ENCODE data around the gene EDDM3A.
A peak's percentile ranks its signal among the peaks of the same experiment; 100 is the strongest.
"Not testable (repeated sequence)": the region's sequence is repeated elsewhere in the genome, so short reads cannot be mapped to it uniquely, and the experiment has no call there.

EDDM3A gene

GRCh38 chr14:20757965-20758364 lies 12.3 kb downstream of the EDDM3A start:
- peak in 1 of 2 experiments; percentile 41 for DNase-seq (ENCODE audit: low read depth in 1 of 2, low spot score in 1 of 2)
- Histone ChIP-seq H3K4me3 (replicated peaks; ENCODE audit: insufficient read depth, low read length) (no peak overlapping the region), H3K27ac (replicated peaks) (no peak overlapping the region), H3K27me3 (ENCODE audit: insufficient read depth, poor library complexity, severe bottlenecking) (no peaks in the 10 kb centered on the region)
- TF ChIP-seq CTCF (IDR thresholded peaks at IDR 0.05; ENCODE audit: insufficient read depth, low read length) (no peak), POLR2AphosphoS5 (IDR thresholded peaks at IDR 0.05; ENCODE audit: low read depth) (no peak), GABPA (IDR thresholded peaks at IDR 0.05; ENCODE audit: low read depth) (no peak), SPI1 (IDR thresholded peaks at IDR 0.05; ENCODE audit: borderline replicate concordance, low read depth) (no peak)
- TF ChIP-seq, protein P1, sequence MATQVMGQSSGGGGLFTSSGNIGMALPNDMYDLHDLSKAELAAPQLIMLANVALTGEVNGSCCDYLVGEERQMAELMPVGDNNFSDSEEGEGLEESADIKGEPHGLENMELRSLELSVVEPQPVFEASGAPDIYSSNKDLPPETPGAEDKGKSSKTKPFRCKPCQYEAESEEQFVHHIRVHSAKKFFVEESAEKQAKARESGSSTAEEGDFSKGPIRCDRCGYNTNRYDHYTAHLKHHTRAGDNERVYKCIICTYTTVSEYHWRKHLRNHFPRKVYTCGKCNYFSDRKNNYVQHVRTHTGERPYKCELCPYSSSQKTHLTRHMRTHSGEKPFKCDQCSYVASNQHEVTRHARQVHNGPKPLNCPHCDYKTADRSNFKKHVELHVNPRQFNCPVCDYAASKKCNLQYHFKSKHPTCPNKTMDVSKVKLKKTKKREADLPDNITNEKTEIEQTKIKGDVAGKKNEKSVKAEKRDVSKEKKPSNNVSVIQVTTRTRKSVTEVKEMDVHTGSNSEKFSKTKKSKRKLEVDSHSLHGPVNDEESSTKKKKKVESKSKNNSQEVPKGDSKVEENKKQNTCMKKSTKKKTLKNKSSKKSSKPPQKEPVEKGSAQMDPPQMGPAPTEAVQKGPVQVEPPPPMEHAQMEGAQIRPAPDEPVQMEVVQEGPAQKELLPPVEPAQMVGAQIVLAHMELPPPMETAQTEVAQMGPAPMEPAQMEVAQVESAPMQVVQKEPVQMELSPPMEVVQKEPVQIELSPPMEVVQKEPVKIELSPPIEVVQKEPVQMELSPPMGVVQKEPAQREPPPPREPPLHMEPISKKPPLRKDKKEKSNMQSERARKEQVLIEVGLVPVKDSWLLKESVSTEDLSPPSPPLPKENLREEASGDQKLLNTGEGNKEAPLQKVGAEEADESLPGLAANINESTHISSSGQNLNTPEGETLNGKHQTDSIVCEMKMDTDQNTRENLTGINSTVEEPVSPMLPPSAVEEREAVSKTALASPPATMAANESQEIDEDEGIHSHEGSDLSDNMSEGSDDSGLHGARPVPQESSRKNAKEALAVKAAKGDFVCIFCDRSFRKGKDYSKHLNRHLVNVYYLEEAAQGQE (IDR thresholded peaks at IDR 0.05; ENCODE audit: insufficient replicate concordance, low read depth), result no peak

GRCh38 chr14:20759465-20759864 lies 13.8 kb downstream of the EDDM3A start:
- not testable (repeated sequence) for H3K27ac ChIP-seq (replicated peaks); H3K27me3 ChIP-seq (ENCODE audit: insufficient read depth, poor library complexity, severe bottlenecking); H3K4me3 ChIP-seq (replicated peaks; ENCODE audit: insufficient read depth, low read length); DNase-seq (ENCODE audit: low read depth in 1 of 2, low spot score in 1 of 2)

- Histone ChIP-seq H3K27me3 (ENCODE audit: insufficient read depth, poor library complexity, severe bottlenecking) (no peaks in the 10 kb centered on the region), H3K27ac (replicated peaks) (no peak overlapping the region), H3K4me3 (replicated peaks; ENCODE audit: insufficient read depth, low read length) (no peak overlapping the region)
- no peak for DNase-seq (ENCODE audit: low read depth in 1 of 2, low spot score in 1 of 2)
- no peak for TF ChIP-seq SPI1 (IDR thresholded peaks at IDR 0.05; ENCODE audit: borderline replicate concordance, low read depth)
- no peak for TF ChIP-seq GABPA (IDR thresholded peaks at IDR 0.05; ENCODE audit: low read depth)
- no peak for TF ChIP-seq CTCF (IDR thresholded peaks at IDR 0.05; ENCODE audit: insufficient read depth, low read length)
- TF ChIP-seq, protein P1 (IDR thresholded peaks at IDR 0.05; ENCODE audit: insufficient replicate concordance, low read depth), result no peak
- no peak for TF ChIP-seq POLR2AphosphoS5 (IDR thresholded peaks at IDR 0.05; ENCODE audit: low read depth)
Measured at GRCh38 chr14:20760950-20761349, 15.3 kb downstream of the EDDM3A start.

DNA sequence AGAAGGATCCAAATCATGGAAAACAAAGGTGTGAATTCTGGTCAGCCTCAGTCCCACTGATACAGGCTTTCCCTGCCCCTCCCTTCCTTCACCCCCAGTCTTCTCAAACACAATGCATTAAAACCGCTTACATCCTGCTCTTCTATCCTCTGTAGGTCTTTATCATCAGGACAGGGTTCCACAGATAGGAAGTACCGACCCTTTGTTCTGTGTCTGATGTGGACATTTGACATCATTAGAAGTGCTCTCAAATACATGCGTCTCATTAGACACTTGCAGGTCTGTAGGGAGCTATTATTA lies 22.9 kb downstream of the EDDM3A start:
- TF ChIP-seq, protein P1 (IDR thresholded peaks at IDR 0.05; ENCODE audit: insufficient replicate concordance, low read depth), result no peak
- TF ChIP-seq POLR2AphosphoS5 (IDR thresholded peaks at IDR 0.05; ENCODE audit: low read depth) (no peak), SPI1 (IDR thresholded peaks at IDR 0.05; ENCODE audit: borderline replicate concordance, low read depth) (no peak), GABPA (IDR thresholded peaks at IDR 0.05; ENCODE audit: low read depth) (no peak), CTCF (IDR thresholded peaks at IDR 0.05; ENCODE audit: insufficient read depth, low read length) (no peak)
- DNase-seq (ENCODE audit: low read depth in 1 of 2, low spot score in 1 of 2), result no peak
- Histone ChIP-seq H3K4me3 (replicated peaks; ENCODE audit: insufficient read depth, low read length) (no peak overlapping the region), H3K27me3 (ENCODE audit: insufficient read depth, poor library complexity, severe bottlenecking) (no peaks in the 10 kb centered on the region), H3K27ac (replicated peaks) (no peak overlapping the region)
